ENCODE data around the gene ENTPD8. TPM values are rescaled to one million over a fixed set of nuclear protein-coding genes. Genes with fewer than 3 reads are reported as not detected.

ENTPD8 gene
- total and polyA plus RNA-seq, 2 of the 13 experiments (the other 11 are each of a cell fraction or from before 2014, with no cell fraction given) = 0.26 to 0.44 TPM

DNA sequence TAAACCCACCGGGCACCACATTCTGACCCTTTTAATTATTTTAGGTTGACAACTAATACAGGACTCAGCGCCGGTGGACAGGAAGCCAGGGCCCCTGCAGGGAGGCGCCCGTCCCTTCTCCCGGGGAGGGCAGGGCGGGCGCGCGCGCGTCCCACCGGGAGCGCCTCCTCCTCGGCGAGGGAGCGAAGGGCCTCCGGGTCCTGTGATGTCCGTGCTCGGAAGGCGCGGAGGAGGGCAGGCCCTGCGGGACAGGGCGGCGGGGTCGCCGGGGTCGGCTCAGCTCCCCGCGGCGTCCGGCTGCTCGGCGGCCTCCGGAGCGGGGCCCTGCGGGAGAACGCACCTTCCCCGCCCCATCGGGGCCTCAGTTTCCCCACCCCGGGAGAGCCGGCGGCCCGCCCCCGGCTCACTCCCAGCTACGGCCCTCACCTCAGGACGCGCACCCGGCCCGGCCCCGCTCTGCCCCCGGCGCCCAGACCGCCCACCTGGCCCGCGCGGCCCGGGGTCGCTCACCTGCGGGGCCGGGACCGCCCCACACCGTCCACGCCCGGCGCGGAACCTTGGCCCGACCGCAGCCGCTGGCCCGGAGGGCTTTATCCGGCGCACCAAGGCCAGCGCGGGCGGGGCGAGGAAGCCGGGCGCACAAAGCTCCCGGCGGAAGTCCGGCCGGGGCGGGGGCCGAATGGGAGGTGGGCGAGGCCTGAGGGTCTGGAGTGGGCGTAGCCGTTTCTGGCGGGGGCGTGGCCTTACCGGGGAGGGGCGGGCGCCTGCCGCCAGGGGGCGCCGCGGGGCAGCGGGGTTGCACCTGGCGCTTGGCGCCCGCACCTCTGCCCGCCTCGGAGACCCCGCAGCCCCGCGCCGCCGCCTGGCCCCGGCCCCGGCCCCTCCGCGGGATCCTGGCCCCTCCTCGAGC is 18.3 kb downstream of the ENTPD8 start, which contains the start of the genes EXD3 and NOXA1 (continued):
- TF ChIP-seq KMT2A (CRISPR knock-in tag; IDR thresholded peaks at IDR 0.05) (peak; percentile 79), MTERF4 (CRISPR knock-in tag; IDR thresholded peaks at IDR 0.05) (no peak), ZNF558 (CRISPR knock-in tag; IDR thresholded peaks at IDR 0.05; ENCODE audit: borderline replicate concordance) (peak; percentile 38; the same call in 1 of the 2 replicates), ZNF672 (CRISPR knock-in tag; IDR thresholded peaks at IDR 0.05) (0 out of 2 replicates have a peak, but pooled peaks have one; percentile 93), TRIM24 (CRISPR knock-in tag; IDR thresholded peaks at IDR 0.05) (no peak), TAF1 (CRISPR knock-in tag; IDR thresholded peaks at IDR 0.05) (peak; percentile 76), ZNF530 (CRISPR knock-in tag; IDR thresholded peaks at IDR 0.05; ENCODE audit: low read depth) (no peak), ZFP90 (CRISPR knock-in tag; IDR thresholded peaks at IDR 0.05; ENCODE audit: borderline replicate concordance) (peak; percentile 49; the same call in 1 of the 2 replicates), NFKB2 (CRISPR knock-in tag; IDR thresholded peaks at IDR 0.05; ENCODE audit: borderline replicate concordance) (no peak; the same call in 1 of the 2 replicates), E2F1 (CRISPR knock-in tag; IDR thresholded peaks at IDR 0.05) (peak; percentile 64; the same call in 1 of the 2 replicates), ZNF615 (CRISPR knock-in tag; IDR thresholded peaks at IDR 0.05; ENCODE audit: borderline replicate concordance) (no peak), THYN1 (CRISPR knock-in tag; IDR thresholded peaks at IDR 0.05; ENCODE audit: borderline replicate concordance, low read depth) (no peak), SAFB2 (CRISPR knock-in tag; IDR thresholded peaks at IDR 0.05; ENCODE audit: borderline replicate concordance, low read depth) (no peak; the same call in 1 of the 2 replicates), ZNF337 (CRISPR knock-in tag; IDR thresholded peaks at IDR 0.05; ENCODE audit: borderline replicate concordance, low read depth) (no peak), HOXA3 (CRISPR knock-in tag; IDR thresholded peaks at IDR 0.05) (peak; percentile 91), ZNF274 (CRISPR knock-in tag; IDR thresholded peaks at IDR 0.05) (peak; percentile 78; the same call in 1 of the 2 replicates), ZZZ3 (CRISPR knock-in tag; IDR thresholded peaks at IDR 0.05; ENCODE audit: borderline replicate concordance) (no peak; the same call in 1 of the 2 replicates), SAP130 (CRISPR knock-in tag; IDR thresholded peaks at IDR 0.05; ENCODE audit: low read depth) (peak; percentile 77), ARID3A (IDR thresholded peaks at IDR 0.05; ENCODE audit: low read depth, low read length) (peak; percentile 71), ZNF546 (CRISPR knock-in tag; conservative IDR thresholded peaks at IDR 0.05) (peak; percentile 43; the same call in 1 of the 2 replicates), ZSCAN9 (CRISPR knock-in tag; IDR thresholded peaks at IDR 0.05; ENCODE audit: borderline replicate concordance) (peak; percentile 64; the same call in 1 of the 2 replicates)
- TF ChIP-seq, protein P1, sequence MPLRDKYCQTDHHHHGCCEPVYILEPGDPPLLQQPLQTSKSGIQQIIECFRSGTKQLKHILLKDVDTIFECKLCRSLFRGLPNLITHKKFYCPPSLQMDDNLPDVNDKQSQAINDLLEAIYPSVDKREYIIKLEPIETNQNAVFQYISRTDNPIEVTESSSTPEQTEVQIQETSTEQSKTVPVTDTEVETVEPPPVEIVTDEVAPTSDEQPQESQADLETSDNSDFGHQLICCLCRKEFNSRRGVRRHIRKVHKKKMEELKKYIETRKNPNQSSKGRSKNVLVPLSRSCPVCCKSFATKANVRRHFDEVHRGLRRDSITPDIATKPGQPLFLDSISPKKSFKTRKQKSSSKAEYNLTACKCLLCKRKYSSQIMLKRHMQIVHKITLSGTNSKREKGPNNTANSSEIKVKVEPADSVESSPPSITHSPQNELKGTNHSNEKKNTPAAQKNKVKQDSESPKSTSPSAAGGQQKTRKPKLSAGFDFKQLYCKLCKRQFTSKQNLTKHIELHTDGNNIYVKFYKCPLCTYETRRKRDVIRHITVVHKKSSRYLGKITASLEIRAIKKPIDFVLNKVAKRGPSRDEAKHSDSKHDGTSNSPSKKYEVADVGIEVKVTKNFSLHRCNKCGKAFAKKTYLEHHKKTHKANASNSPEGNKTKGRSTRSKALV (CRISPR knock-in tag; IDR thresholded peaks at IDR 0.05) = no peak; the same call in 1 of the 2 replicates
- TF ChIP-seq, protein P2, sequence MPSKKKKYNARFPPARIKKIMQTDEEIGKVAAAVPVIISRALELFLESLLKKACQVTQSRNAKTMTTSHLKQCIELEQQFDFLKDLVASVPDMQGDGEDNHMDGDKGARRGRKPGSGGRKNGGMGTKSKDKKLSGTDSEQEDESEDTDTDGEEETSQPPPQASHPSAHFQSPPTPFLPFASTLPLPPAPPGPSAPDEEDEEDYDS (CRISPR knock-in tag; IDR thresholded peaks at IDR 0.05) = peak; percentile 37; the same call in 1 of the 2 replicates
